Right lobe of liver (tissue), 6 donors: ENCODE results near the gene MCM6. TPM values are rescaled to one million over a fixed set of nuclear protein-coding genes. Genes with fewer than 3 reads are reported as not detected.

Source experiments
- ATAC-seq, 4 donors: fragments of 200-7000 bp; cut with Tn5 transposase; one replicate each; pipeline ENCODE4 v1.9.1; 2020; ENCODE audit warnings: mild to moderate bottlenecking in 4 of 4, moderate library complexity in 4 of 4
- DNase-seq, 3 donors: peaks; one replicate each; pipeline ENCODE4 v3.0.0-alpha.2; 2020
- H3K27ac ChIP-seq, 3 donors: fragments of 200-600 bp; one replicate each; pipeline ENCODE4 v1.8.0; 2022
- H3K27me3 ChIP-seq, 2 donors: fragments of 200-600 bp; one replicate each; pipeline ENCODE4 v1.8.0; 2022
- H3K36me3 ChIP-seq, 4 donors: fragments of 200-600 bp; sonication (generic) in 1 of 4; one replicate each; pipeline versions ENCODE4 v1.5.1 to v1.8.0; 2017 to 2022; ENCODE audit warnings: control low read depth in 1 of 4
- H3K4me1 ChIP-seq, 4 donors: fragments of 200-600 bp; sonication (generic) in 1 of 4; one replicate each; pipeline versions ENCODE4 v1.5.1 to v1.8.0; 2017 to 2022; ENCODE audit warnings: control low read depth in 1 of 4
- H3K4me3 ChIP-seq, 3 donors: fragments of 200-600 bp; one replicate each; pipeline ENCODE4 v1.8.0; 2022
- H3K9me3 ChIP-seq, 4 donors: fragments of 200-600 bp; sonication (generic) in 1 of 4; one replicate each; pipeline versions ENCODE4 v1.5.1 to v1.8.0; 2017 to 2022; ENCODE audit warnings: control low read depth in 1 of 4
- CTCF ChIP-seq, 4 donors: fragments of 200-600 bp in 3 of 4; fragments of 450-650 bp in 1 of 4; IDR thresholded peaks; one replicate each; pipeline versions ENCODE4 v1.5.1 to v1.8.0; 2016 to 2022; ENCODE audit warnings: antibody characterized with exemption in 4 of 4, mild to moderate bottlenecking in 2 of 4
- POLR2A ChIP-seq: fragments of 450-650 bp; IDR thresholded peaks from one replicate; pipeline ENCODE4 v1.6.1; 2017; ENCODE audit warnings: antibody characterized with exemption, mild to moderate bottlenecking
- WGBS: methylation state at CpG from one replicate; pipeline ENCODE4 v1.1.6; 2018; ENCODE audit warnings: low coverage, low lambda C conversion rate; ENCODE audit not compliant: insufficient coverage; ENCODE audit errors: missing lambda C conversion rate; 5-methylcytosine and 5-hydroxymethylcytosine counted together
- intact Hi-C, 2 donors: fragments of 100-400 bp; cut with DNase I; formaldehyde crosslinking; loops; one replicate each; pipeline versions ENCODE4 v1.11.2 to v1.14.1; 2022
- total RNA-seq, 6 experiments: library from RNA; depleted of rRNA in 2 of 6; stranded (reverse); fragments of >200 nt in 2 of 6; fragmentation: NEBNext Ultra II Directional in 3 of 6; extraction: Animal tissue kit (Norgen Biotek cat#: 25700) in 3 of 6; gene quantifications; one replicate each; pipeline versions ENCODE4 v1.1.0 to v1.2.4, GENCODE V29; 2016 to 2023
- donor health status: DM: no; HTN: yes; CAD: no.
- donor health status: DM: no; HTN: no; CAD: no.
- donor health status: DM: no; HTN: no; CAD: no.
- donor health status: DM: no; HTN: yes; CAD: no.
- donor health status: DM: no; HTN: yes; CAD: no.

MCM6 gene
- total RNA-seq, 6 experiments from 2014 or later: 1.5 to 13.2 (median 4.7) TPM

- peaks cover 0 to 18% (median 3%) of the 10 kb centered on the region in 4 donors for H3K36me3 ChIP-seq
- no peak overlapping the region for H3K4me3 ChIP-seq
- H3K4me1 ChIP-seq: no peaks in the 10 kb centered on the region
- ATAC-seq: no peak
- H3K27me3 ChIP-seq: no peaks in the 10 kb centered on the region
- 93% methylated on average over 4 of the region's 4 CpGs for WGBS
- no peak for TF ChIP-seq CTCF (IDR thresholded peaks at IDR 0.05)
- no peak for TF ChIP-seq POLR2A
- intact Hi-C loops: no loop called here
- no peaks in the 10 kb centered on the region for H3K9me3 ChIP-seq
- DNase-seq: no peak
- no peak overlapping the region for H3K27ac ChIP-seq
These were observed 13.5 kb downstream of the MCM6 start for GRCh38 chr2:135862718-135863117.

DNA sequence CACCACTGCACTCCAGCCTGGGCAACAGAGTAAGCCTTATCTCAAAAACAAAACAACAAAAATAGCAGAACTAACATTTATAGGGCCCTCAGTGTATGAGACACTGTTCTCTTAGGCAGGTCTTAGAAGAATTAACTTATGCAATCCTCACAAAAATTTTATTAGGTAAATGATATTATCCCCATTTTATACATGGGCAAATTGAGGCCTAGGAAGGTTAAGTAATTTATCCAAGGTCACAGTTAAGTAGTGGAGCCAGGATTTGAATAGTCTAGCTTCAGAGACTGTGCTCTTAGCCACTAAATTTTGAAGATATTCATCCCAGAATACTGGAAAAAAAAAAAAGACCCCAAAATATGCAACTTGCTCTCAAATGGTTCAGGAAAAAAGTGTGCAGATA is 22.8 kb downstream of the MCM6 start:
- TF ChIP-seq POLR2A (no peak), CTCF (IDR thresholded peaks at IDR 0.05) (no peak)
- Histone ChIP-seq H3K36me3 (peaks cover 0 to 6% (median under 1%) of the 10 kb centered on the region in 4 donors), H3K27me3 (no peaks in the 10 kb centered on the region)

DNA sequence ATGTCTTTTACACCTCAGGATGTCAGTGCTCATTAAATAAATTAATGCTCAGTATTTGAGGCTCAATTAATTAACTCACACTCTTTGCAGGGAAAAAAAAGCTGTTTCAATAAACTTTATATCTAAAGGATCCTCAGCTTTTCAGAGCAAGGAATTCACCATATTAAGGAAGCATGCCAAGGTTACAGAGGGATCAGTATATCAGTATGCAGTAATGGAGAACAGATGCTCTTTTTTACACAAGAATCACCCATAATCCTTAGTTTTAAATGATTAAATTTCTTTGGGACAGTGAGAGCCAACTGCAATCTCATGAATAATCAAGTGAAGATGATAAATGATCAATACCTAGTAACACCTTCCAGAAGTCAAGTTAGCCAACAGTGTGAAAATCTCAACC is 24.4 kb downstream of the MCM6 start:
- Histone ChIP-seq H3K27ac (no peak overlapping the region), H3K9me3 (no peaks in the 10 kb centered on the region), H3K27me3 (no peaks in the 10 kb centered on the region), H3K4me1 (no peaks in the 10 kb centered on the region), H3K4me3 (no peak overlapping the region), H3K36me3 (peaks cover 0 to 6% (median under 1%) of the 10 kb centered on the region in 4 donors)
- no peak for ATAC-seq
- intact Hi-C loops: no loop called here
- DNase-seq: no peak
- TF ChIP-seq POLR2A: no peak
- no peak for TF ChIP-seq CTCF (IDR thresholded peaks at IDR 0.05)

More for the DNA sequence above, 22.8 kb downstream of the MCM6 start:
- intact Hi-C loops: no loop called here
- Histone ChIP-seq H3K27ac (no peak overlapping the region), H3K9me3 (no peaks in the 10 kb centered on the region), H3K4me1 (no peaks in the 10 kb centered on the region), H3K4me3 (no peak overlapping the region)
- ATAC-seq (no peak), DNase-seq (no peak)

- intact Hi-C loops: no loop called here
- WGBS: 84% methylated on average over 17 of the region's 17 CpGs
These were observed 25.2 kb downstream of the MCM6 start for GRCh38 chr2:135850892-135851668.

More at GRCh38 chr2:135850892-135851668, 25.2 kb downstream of the MCM6 start:
- no peak for ATAC-seq
- H3K4me3 ChIP-seq: no peak overlapping the region
- no peak for DNase-seq
- no peaks in the 10 kb centered on the region for H3K9me3 ChIP-seq
- no peaks in the 10 kb centered on the region for H3K27me3 ChIP-seq
- TF ChIP-seq CTCF (IDR thresholded peaks at IDR 0.05) (no peak), POLR2A (no peak)
- H3K4me1 ChIP-seq: no peaks in the 10 kb centered on the region
- H3K27ac ChIP-seq: no peak overlapping the region
- H3K36me3 ChIP-seq: peaks cover 0 to 1% (median 0%) of the 10 kb centered on the region in 4 donors
